GM12878 (cell line): ENCODE measurements around the gene ZNF653. TPM values are rescaled to one million over a fixed set of nuclear protein-coding genes. Genes with fewer than 3 reads are reported as not detected.

ENCODE experiments used
- ATAC-seq: fragments of 200-7000 bp; cut with Tn5 transposase; 3 replicates; pipeline ENCODE4 v1.9.1; 2020; ENCODE audit warnings: mild to moderate bottlenecking, moderate library complexity
- BruUV-seq: library from RNA; stranded (reverse); fragments of 400-500 nt; replicated peaks from 2 replicates; lab custom pipeline; 2021; lab: Mats Ljungman, UMichigan
- CTCF ChIA-PET: fragments of 300-600 bp; sonication (Branson Sonifier 250); formaldehyde crosslinking; extraction: SDS; loops from one replicate; lab custom pipeline; 2021; ENCODE audit warnings: inconsistent platforms; lab: Yijun Ruan, JAX
- POLR2A ChIA-PET: fragments of 350-600 bp; formaldehyde crosslinking; extraction: SDS; loops from one replicate; lab custom pipeline; 2021; ENCODE audit warnings: inconsistent platforms; lab: Charles Lee
- RAD21 ChIA-PET: fragments of 300-600 bp; sonication (Branson Sonifier 250); formaldehyde crosslinking; loops from one replicate; lab custom pipeline; 2023; ENCODE audit warnings: antibody characterized with exemption; ENCODE audit not compliant: unreplicated experiment; lab: Charles Lee
- SMC1A ChIA-PET: fragments of 300-600 bp; sonication (Branson Sonifier 250); formaldehyde crosslinking; loops from one replicate; lab custom pipeline; 2023; ENCODE audit not compliant: unreplicated experiment, uncharacterized antibody; lab: Charles Lee
- DNase-seq: peaks from one replicate; pipeline ENCODE4 v3.0.0-alpha.2; 2011; ENCODE audit warnings: low read depth, low spot score
- FAIRE-seq: peaks from 3 replicates; lab custom pipeline; 2011; peaks lifted over from hg19 to GRCh38; lab: Jason Lieb, UNC
- H2AFZ ChIP-seq: 2 replicates; pipeline ENCODE4 v1.6.0; 2011; ENCODE audit warnings: low read depth, low read length, control low read depth; ENCODE audit not compliant: control insufficient read depth
- H3K27ac ChIP-seq: 2 replicates; pipeline ENCODE4 v1.5.1; 2011; ENCODE audit warnings: control low read depth; ENCODE audit not compliant: control insufficient read depth, insufficient read depth
- H3K27me3 ChIP-seq, 2 experiments: replicated peaks in 1 of 2; 2 replicates each; pipeline versions ENCODE4 v1.6.0 to v1.6.1; 2011; ENCODE audit warnings: low read length in 1 of 2; ENCODE audit not compliant: control insufficient read depth in 2 of 2, insufficient read depth in 2 of 2
- H3K36me3 ChIP-seq, 2 experiments: 2 replicates each; pipeline ENCODE4 v1.5.1; 2011; ENCODE audit warnings: low read length in 1 of 2; ENCODE audit not compliant: control insufficient read depth in 2 of 2, insufficient read depth in 2 of 2
- H3K4me1 ChIP-seq: 2 replicates; pipeline ENCODE4 v1.6.1; 2011; ENCODE audit warnings: mild to moderate bottlenecking, low read length, moderate library complexity, mixed read lengths; ENCODE audit not compliant: control insufficient read depth, insufficient read depth
- H3K4me2 ChIP-seq: 2 replicates; pipeline ENCODE4 v1.6.0; 2011; ENCODE audit warnings: control low read depth; ENCODE audit not compliant: control insufficient read depth, insufficient read depth
- H3K4me3 ChIP-seq: fragments of 200-600 bp; sonication (generic); 2 replicates; pipeline ENCODE4 v1.5.1; 2016
- H3K79me2 ChIP-seq: 2 replicates; pipeline ENCODE4 v1.6.0; 2011; ENCODE audit warnings: low read length; ENCODE audit not compliant: control insufficient read depth, insufficient read depth
- H3K9ac ChIP-seq: 2 replicates; pipeline ENCODE4 v1.8.0; 2011; ENCODE audit warnings: low read length, control low read depth, mixed read lengths; ENCODE audit not compliant: control insufficient read depth, insufficient read depth
- H3K9me3 ChIP-seq: replicated peaks from 3 replicates; pipeline ENCODE4 v1.5.1; 2011; ENCODE audit warnings: mild to moderate bottlenecking, low read length; ENCODE audit not compliant: control insufficient read depth, insufficient read depth
- H4K20me1 ChIP-seq: 2 replicates; pipeline ENCODE4 v1.6.0; 2011; ENCODE audit not compliant: control insufficient read depth, insufficient read depth
- BMI1 ChIP-seq: fragments of 450-650 bp; IDR thresholded peaks from 2 replicates; pipeline ENCODE4 v1.6.1; 2016; ENCODE audit warnings: mild to moderate bottlenecking, moderate library complexity, borderline replicate concordance
- BRCA1 ChIP-seq: IDR thresholded peaks from 2 replicates; pipeline ENCODE4 v1.6.1; 2011; ENCODE audit warnings: low read depth, low read length, improper control_type of control experiment
- CREB1 ChIP-seq: IDR thresholded peaks from 2 replicates; pipeline ENCODE4 v1.6.1; 2012; ENCODE audit warnings: low read depth, mild to moderate bottlenecking, inconsistent platforms
- CREM ChIP-seq: IDR thresholded peaks from 2 replicates; pipeline ENCODE4 v1.6.1; 2014; ENCODE audit warnings: antibody characterized with exemption, low read depth
- GABPA ChIP-seq: IDR thresholded peaks from 2 replicates; pipeline ENCODE4 v1.6.1; 2014; ENCODE audit warnings: antibody characterized with exemption, low read depth, mild to moderate bottlenecking, inconsistent platforms
- SREBF2 ChIP-seq: IDR thresholded peaks from 2 replicates; pipeline ENCODE4 v1.6.1; 2012; ENCODE audit warnings: mild to moderate bottlenecking, low read length
- ZNF207 ChIP-seq: fragments of 450-650 bp; IDR thresholded peaks from 2 replicates; pipeline ENCODE4 v1.6.1; 2014; ENCODE audit warnings: antibody characterized with exemption, mild to moderate bottlenecking, borderline replicate concordance
- ZNF622 ChIP-seq: fragments of 450-650 bp; IDR thresholded peaks from 2 replicates; pipeline ENCODE4 v1.6.1; 2017; ENCODE audit warnings: mild to moderate bottlenecking, inconsistent platforms
- WGBS: methylation state at CpG from one replicate; pipeline ENCODE4 v1.1.6; 2016; ENCODE audit warnings: low lambda C conversion rate; ENCODE audit not compliant: insufficient replicate concordance, insufficient coverage; ENCODE audit errors: missing lambda C conversion rate; 5-methylcytosine and 5-hydroxymethylcytosine counted together
- in situ Hi-C: fragments of 300-500 bp; cut with MboI; formaldehyde crosslinking; loops from 9 replicates; pipeline ENCODE4 v1.14.3; 2018; ENCODE audit warnings: mixed read lengths
- intact Hi-C: fragments of 100-400 bp; cut with micrococcal nuclease; formaldehyde crosslinking; loops from one replicate; pipeline ENCODE4 v1.14.2; 2022; ENCODE audit not compliant: unreplicated experiment
- polyA plus RNA-seq, 11 experiments: library from polyadenylated mRNA; depleted of rRNA in 4 of 11; unstranded in 6 of 11; stranded (reverse) in 5 of 11; fragments of >200 nt; fragmentation: Nextera tagmentation in 4 of 11; fragmentation: Illumina TruSeq in 1 of 11; extraction: Ambion mirVana in 4 of 11; extraction: Trizol in 1 of 11; gene quantifications; 1 replicate in 1 of 11; 2 replicates in 10 of 11; pipeline versions ENCODE4 v1.2.1 to v1.2.3, GENCODE V29; 2011 to 2016; ENCODE audit warnings: inconsistent platforms in 2 of 11, missing spikeins in 2 of 11, low read depth in 1 of 11
- total RNA-seq, 4 experiments: library from RNA; depleted of rRNA in 3 of 4; stranded (reverse); fragments of >200 nt in 3 of 4; fragmentation: Illumina TruSeq in 1 of 4; extraction: Trizol in 1 of 4; gene quantifications; 2 replicates each; pipeline versions ENCODE4 v1.2.1 to v1.2.3, GENCODE V29; 2013 to 2021
- TF ChIP-seq, protein P1 (sequence below): IDR thresholded peaks from 2 replicates; pipeline ENCODE4 v1.6.1; 2011; ENCODE audit warnings: mild to moderate bottlenecking, low read depth, low read length, moderate library complexity; ENCODE audit not compliant: insufficient replicate concordance
- TF ChIP-seq, protein P2 (sequence below): fragments of 450-650 bp; IDR thresholded peaks from 2 replicates; pipeline ENCODE4 v1.6.1; 2016; ENCODE audit warnings: mild to moderate bottlenecking, moderate library complexity, borderline replicate concordance

ZNF653 gene
- total and polyA plus RNA-seq, 10 of the 15 experiments (the other 5 are each of a cell fraction or from before 2014, with no cell fraction given) = 2.2 to 13.2 (median 6.7) TPM; not detected in 2

DNA sequence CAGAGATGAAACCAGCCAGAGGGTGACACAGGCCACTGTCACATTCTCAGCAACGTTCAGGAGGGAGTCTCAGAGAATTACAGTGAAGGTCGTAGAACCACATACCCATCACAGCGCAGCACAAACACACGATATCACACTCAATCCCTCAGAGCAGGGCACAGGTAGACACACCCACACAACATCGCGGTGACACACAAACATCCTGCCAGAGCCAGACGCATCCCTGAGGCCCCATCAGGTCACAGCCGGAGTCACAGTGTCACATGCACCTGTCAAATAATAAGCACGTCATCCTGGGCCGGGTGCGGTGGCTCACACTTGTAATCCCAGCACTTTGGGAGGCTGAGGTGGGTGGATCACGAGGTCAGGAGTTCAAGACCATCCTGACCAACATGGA lies 42.2 kb downstream of the ZNF653 start:
- CTCF ChIA-PET = no interaction called here
- SMC1A ChIA-PET = no interaction called here
- ATAC-seq (0 out of 3 replicates have a peak, but pooled peaks have one; percentile 14), DNase-seq (no peak), FAIRE-seq (no peak)
- Histone ChIP-seq H3K9ac (no peak overlapping the region), H3K79me2 (no peaks in the 10 kb centered on the region), H3K4me3 (no peak overlapping the region), H3K27ac (no peak overlapping the region), H4K20me1 (no peaks in the 10 kb centered on the region), H3K27me3 (no peaks in the 10 kb centered on the region), H2AFZ (no peak overlapping the region), H3K9me3 (no peaks in the 10 kb centered on the region), H3K36me3 (no peaks in the 10 kb centered on the region), H3K4me1 (no peaks in the 10 kb centered on the region; the same call in 1 of the 2 replicates), H3K4me2 (no peak overlapping the region)
- no TSS peak for BruUV-seq
- RAD21 ChIA-PET = no interaction called here
- 23% methylated on average over 12 of the region's 12 CpGs for WGBS
- intact Hi-C loops (no loop called here), in situ Hi-C loops (no loop called here)
- POLR2A ChIA-PET = interaction anchor here (0.6 to 0.7 kb wide), 2 partner anchors 9 to 134 kb away, joined by 3 to 4 read pairs; no protein-coding TSS in a partner anchor
- TF ChIP-seq BRCA1 (no peak), ZNF622 (no peak), ZNF207 (no peak), SREBF2 (no peak), CREM (no peak), BMI1 (no peak)
- TF ChIP-seq, protein P1, sequence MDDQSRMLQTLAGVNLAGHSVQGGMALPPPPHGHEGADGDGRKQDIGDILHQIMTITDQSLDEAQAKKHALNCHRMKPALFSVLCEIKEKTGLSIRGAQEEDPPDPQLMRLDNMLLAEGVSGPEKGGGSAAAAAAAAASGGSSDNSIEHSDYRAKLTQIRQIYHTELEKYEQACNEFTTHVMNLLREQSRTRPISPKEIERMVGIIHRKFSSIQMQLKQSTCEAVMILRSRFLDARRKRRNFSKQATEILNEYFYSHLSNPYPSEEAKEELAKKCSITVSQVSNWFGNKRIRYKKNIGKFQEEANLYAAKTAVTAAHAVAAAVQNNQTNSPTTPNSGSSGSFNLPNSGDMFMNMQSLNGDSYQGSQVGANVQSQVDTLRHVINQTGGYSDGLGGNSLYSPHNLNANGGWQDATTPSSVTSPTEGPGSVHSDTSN = no peak

DNA sequence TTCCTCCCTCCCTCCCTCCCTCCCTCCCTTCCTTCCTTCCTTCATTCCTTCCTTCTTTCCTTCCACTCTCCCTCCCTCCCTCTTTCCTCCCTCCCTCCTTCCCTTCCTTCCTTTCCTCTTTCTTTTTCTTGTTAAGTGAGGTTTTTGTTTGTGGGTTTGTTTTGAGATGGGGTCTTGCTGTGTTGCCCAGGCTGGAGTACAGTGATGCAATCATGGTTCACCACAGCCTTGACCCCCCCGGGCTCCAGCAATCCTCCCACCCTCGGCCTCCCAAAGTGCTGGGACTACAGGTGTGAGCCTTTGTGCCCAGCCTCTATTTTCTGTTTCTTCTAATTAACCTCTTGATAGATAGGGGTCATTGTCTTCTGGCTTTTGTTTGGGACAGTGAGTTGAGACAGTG lies 44.2 kb downstream of the ZNF653 start:
- in situ Hi-C loops (no loop called here), intact Hi-C loops (no loop called here)
- DNase-seq (no peak), FAIRE-seq (no peak), ATAC-seq (no peak)
- Histone ChIP-seq H3K4me3 (no peak overlapping the region), H3K27me3 (no peaks in the 10 kb centered on the region), H3K4me1 (no peaks in the 10 kb centered on the region; the same call in 1 of the 2 replicates), H2AFZ (no peak overlapping the region), H3K36me3 (no peaks in the 10 kb centered on the region), H3K9me3 (no peaks in the 10 kb centered on the region), H3K79me2 (no peaks in the 10 kb centered on the region), H3K4me2 (no peak overlapping the region), H3K27ac (no peak overlapping the region), H4K20me1 (no peaks in the 10 kb centered on the region), H3K9ac (no peak overlapping the region)
- 44% methylated on average over 2 of the region's 2 CpGs for WGBS
- ChIA-PET CTCF (interaction anchor here (0.6 to 1.6 kb wide), 3 partner anchors 10 to 78 kb away, joined by 3 to 5 read pairs (median 3); no protein-coding TSS in a partner anchor), RAD21 (interaction anchor here (0.7 kb wide), 1 partner anchor 25 kb away, joined by 3 read pairs; no protein-coding TSS in a partner anchor), POLR2A (no interaction called here), SMC1A (no interaction called here)
- no TSS peak for BruUV-seq
- TF ChIP-seq, protein P2, sequence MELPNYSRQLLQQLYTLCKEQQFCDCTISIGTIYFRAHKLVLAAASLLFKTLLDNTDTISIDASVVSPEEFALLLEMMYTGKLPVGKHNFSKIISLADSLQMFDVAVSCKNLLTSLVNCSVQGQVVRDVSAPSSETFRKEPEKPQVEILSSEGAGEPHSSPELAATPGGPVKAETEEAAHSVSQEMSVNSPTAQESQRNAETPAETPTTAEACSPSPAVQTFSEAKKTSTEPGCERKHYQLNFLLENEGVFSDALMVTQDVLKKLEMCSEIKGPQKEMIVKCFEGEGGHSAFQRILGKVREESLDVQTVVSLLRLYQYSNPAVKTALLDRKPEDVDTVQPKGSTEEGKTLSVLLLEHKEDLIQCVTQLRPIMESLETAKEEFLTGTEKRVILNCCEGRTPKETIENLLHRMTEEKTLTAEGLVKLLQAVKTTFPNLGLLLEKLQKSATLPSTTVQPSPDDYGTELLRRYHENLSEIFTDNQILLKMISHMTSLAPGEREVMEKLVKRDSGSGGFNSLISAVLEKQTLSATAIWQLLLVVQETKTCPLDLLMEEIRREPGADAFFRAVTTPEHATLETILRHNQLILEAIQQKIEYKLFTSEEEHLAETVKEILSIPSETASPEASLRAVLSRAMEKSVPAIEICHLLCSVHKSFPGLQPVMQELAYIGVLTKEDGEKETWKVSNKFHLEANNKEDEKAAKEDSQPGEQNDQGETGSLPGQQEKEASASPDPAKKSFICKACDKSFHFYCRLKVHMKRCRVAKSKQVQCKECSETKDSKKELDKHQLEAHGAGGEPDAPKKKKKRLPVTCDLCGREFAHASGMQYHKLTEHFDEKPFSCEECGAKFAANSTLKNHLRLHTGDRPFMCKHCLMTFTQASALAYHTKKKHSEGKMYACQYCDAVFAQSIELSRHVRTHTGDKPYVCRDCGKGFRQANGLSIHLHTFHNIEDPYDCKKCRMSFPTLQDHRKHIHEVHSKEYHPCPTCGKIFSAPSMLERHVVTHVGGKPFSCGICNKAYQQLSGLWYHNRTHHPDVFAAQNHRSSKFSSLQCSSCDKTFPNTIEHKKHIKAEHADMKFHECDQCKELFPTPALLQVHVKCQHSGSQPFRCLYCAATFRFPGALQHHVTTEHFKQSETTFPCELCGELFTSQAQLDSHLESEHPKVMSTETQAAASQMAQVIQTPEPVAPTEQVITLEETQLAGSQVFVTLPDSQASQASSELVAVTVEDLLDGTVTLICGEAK = no peak
- TF ChIP-seq CREB1 = no peak
- TF ChIP-seq GABPA = no peak
